ENCODE data around the gene OBI1. TPM values are rescaled to one million over a fixed set of nuclear protein-coding genes. Genes with fewer than 3 reads are reported as not detected.
"Not testable (repeated sequence)": the region's sequence is repeated elsewhere in the genome, so short reads cannot be mapped to it uniquely, and the experiment has no call there.

Gene OBI1
- polyA plus RNA-seq, 4 donors, result 18.6 to 26.4 (median 23.8) TPM

DNA sequence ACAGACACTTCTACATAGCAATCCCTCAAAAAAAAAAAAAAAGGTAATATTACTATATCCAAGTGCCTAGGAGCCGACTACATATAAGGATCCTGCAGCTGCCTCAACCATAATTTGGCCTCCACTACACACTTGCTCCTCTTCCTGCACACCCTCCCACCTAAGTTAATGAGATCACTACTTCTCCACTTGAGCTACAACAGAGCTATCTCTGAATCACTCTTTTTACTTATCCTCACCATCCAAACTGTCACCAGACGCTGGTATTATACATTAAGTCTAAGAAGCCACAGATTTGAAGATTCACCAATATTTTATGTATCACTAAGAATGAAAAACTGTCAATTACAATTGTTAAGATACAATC is 8.3 kb downstream of the OBI1 start:
- DNase-seq (ENCODE audit: low read depth in 4 of 4, low spot score in 2 of 4), result no peak

DNA sequence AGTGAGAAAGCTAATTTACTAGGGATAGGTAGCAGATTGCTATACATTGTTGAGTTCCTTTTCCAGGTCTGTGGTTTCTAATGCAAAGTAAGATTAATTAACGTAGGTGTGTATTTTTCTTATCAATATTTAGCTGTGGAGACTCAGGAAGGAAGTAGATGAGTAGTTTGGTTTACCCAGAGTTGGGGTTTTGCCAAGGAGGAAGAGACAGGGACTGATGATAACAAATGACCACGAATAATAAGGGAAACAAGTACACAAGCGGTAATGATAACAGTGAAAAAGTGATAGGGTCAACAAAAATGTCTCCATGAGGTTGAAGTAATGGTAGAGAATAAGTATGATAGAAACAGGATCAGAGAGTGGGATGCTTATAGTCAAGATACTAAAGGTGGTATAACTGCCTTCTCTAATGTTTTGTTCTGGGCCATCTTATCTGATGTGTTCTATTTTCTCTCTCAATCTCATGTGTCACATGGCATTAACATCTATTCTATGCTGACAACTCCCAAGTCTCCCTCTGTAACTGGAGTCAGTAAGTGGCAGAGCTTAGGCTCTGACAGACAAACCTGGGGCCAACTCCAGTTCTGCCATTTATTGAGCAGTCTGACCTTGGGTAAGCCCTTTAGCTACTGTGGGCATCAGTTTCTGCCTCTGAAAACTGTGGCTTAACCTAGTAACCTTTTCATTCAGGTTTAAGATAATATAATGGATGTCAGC is 8.8 kb downstream of the OBI1 start:
- no peak for DNase-seq (ENCODE audit: low read depth in 4 of 4, low spot score in 2 of 4)

DNA sequence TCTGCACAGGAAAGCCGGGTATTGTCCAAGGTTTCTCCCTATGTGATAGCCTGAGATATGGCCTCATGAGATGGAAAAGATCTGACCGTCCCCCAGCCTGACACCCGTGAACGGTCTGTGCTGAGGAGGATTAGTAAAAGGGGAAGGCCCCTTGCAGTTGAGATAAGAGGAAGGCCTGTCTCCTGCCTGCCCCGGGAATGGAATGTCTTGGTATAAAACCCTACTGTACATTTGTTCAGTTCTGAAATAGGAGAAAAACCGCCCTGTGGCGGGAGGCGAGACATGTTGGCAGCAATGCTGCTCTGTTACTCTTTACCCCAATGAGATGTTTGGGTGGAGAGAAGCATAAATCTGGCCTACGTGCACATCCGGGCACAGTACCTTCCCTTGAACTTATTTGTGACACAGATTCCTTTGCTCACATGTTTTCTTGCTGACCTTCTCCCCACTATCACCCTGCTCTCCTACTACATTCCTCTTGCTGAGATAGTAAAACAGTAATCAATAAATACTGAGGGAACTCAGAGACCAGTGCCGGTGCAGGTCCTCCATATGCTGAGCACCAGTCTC is 11.8 kb downstream of the OBI1 start:
- not testable (repeated sequence) for DNase-seq (ENCODE audit: low read depth in 4 of 4, low spot score in 2 of 4)

DNA sequence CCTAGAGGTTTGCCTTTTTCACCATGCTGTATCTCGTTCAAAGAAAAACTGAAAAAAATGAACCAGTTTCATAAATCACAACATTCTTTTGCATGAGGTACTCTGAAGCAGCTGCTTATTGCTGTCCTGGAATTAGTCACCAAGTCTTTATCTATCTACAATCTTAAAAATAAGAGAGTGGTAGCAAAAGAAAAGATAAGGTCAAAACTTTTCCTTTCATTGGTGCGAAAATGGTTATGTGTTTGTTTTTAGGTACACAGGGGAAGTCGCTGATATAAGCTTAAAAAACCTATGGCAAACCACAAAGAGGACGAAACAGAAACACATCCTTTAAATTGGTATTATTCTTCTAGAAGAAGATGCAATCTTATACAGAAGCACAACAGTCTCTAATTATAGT is 20.7 kb downstream of the OBI1 start:
- DNase-seq (ENCODE audit: low read depth in 4 of 4, low spot score in 2 of 4), result no peak

DNA sequence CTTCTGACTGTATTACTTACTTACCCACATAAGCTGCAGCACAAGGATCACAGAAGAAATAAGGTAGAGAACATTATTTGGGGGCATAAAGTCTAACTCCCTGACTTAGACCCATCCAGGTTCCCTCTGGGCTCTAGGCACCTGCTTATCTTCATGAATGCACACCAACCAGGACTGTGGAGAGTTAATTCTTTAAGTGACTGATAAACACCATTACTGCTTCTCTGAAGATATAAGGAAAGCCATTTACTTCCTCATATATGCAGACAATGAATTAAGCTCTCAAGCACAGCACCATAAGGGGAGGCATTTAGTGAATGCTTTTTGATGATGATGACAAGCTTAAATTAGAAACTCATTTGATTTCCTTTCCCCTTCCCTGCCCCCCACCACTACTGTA is 22.5 kb downstream of the OBI1 start:
- no peak for DNase-seq (ENCODE audit: low read depth in 4 of 4, low spot score in 2 of 4)

DNA sequence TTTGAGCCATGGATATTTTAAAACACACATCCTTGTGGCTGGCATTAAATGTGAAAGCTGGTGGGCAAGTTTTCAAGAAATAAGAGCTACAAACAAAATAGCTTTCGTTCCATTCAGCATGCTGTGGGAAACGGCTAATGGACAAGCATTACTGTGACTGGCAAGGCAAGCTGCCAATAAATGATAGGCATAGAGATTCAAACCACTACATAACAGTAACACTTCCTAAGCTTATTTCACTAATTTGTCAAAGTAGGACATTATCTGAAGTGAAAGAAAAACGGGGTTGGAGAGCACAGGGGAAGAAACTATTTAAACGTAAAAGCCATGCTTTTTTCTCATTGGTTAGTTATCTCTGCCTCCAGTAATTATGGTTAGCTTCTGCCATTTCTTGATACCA is 26.0 kb downstream of the OBI1 start:
- no peak for DNase-seq (ENCODE audit: low read depth in 4 of 4, low spot score in 2 of 4)

DNA sequence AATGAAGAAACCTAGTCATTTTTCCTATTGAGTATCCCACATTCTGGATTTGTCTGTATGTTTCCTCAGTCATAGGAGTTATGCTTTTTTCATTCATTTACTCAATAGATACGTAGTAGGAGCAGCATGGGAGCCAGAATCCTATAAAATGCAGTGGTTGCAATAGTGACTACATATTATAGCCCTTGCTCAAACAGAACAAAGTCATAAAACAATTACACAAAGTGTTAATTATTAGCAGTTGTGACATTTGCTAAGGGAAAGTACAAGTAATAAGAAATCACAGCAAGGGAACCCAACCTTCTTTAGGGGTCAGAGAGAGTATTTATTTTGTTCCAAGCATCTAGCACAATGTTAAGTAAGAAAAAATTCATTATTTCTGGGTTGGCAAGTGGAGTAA is 27.9 kb downstream of the OBI1 start:
- no peak for DNase-seq (ENCODE audit: low read depth in 4 of 4, low spot score in 2 of 4)

DNA sequence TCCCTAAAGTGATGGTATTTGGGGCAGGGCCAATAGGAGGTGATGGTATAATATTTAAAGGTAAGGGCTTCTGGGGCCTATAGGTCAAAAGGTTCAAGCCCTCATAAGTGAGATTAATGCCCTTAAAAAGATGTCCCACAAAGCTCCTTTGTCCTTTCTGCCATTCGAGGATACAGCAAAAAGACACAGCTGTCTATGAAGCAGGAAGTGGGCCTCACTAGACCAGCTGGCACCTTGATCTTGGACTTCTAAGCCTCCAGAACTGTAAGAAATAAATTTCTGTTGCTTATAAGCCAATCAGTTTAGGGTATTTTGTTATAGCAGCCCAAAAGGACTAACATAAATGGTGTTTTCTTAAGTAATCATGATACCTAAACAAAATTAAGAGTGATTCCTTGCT is 28.4 kb downstream of the OBI1 start:
- DNase-seq (ENCODE audit: low read depth in 4 of 4, low spot score in 2 of 4), result no peak

DNA sequence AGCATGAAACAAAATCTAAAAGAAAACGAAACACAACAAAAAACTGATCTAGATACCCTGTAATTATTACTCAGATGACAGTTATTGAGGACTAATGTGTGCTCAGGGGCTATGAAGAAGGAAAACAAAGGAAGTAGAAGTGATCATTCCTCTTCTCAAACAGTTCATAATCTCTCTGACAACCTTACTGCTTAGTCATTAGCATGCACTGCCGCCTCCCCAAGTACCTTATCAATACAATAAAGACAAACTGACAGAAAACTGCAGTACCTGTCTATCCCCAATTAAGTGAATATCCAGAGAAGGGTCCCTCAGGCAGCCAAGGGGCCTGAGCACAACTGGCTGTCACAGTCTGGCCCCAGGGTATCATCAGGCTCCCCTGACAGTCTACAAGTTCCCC is 33.6 kb downstream of the OBI1 start:
- no peak for DNase-seq (ENCODE audit: low read depth in 4 of 4, low spot score in 2 of 4)

DNA sequence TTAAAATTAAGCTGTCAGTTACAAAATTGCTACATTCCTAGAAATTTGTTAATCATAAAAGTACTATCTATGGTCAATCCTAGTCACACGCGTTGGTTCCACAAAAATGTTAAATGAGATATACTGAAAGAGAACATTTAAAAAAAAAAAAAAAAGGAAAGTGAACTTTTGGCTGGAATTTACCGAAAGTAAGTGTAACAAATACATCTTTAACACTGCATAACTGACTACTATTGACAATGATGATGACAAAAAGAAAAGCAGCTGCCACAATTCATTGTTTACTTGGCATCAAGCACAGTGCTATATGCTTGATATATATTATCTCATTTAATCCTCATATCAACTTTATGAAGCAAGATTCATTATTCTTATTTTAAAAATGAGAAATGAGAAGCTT is 35.8 kb downstream of the OBI1 start:
- no peak for DNase-seq (ENCODE audit: low read depth in 4 of 4, low spot score in 2 of 4)

DNA sequence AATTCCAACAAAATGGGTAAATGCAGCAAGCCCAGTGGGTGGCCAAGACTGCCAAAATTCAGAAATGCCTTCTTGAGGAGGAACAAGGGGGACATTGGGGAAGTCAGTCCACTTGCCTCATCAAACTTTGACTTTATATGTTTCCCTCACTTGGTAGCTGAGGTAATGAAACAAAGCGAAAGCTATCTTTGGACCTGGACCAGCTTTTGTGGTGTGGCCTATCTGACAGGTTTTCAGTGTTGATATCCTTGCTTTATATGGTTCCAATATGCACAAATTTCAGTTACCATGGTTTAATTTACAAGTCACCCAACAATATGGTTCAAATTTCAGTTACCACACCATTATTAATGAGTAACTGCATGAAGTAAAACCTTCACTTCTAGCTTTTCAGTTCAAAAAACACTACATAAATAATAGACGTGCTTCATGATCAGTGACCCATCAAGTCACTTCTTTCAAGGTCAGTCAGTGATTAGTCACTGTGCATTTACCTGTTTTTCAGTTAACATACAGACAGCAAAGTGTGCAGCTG is 38.0 kb downstream of the OBI1 start:
- no peak for DNase-seq (ENCODE audit: low read depth in 4 of 4, low spot score in 2 of 4)

DNA sequence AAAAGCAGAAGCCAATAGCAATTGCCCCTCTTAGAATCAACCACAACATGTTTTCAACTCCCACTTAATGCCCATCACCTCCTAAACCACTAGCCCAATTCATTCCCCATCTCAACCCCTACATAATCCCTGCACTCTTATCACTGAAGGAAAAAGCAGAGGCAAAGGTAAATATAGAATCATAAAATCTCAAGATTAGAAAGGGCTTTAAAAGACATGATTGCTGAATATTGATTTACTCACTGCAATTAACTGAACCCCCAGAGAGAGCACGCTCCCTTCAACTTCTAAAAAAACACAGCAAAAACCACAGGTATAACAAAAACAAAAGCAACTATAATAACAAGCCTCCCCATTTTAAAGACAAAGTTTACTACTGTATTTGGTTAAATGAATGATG is 40.5 kb downstream of the OBI1 start:
- DNase-seq (ENCODE audit: low read depth in 4 of 4, low spot score in 2 of 4), result no peak

DNA sequence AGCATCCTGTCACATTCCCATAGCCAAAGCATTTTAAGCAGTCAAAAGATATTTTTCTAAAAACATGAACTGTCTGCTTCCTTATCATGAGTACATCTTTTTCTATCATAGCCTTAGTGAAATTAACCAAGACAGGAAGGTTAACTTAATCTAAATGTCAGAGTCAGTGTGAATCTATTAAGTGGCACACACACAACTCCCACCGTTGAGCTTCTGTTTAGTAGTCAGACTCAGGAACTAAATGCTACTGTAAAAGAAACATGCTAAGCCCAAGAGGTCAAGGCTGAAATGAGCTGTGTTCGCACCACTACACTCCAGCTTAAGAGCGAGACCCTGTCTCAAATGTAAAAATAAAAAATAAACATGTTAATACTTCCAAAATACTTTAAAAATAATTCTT is 47.9 kb downstream of the OBI1 start:
- DNase-seq (ENCODE audit: low read depth in 4 of 4, low spot score in 2 of 4), result no peak

DNA sequence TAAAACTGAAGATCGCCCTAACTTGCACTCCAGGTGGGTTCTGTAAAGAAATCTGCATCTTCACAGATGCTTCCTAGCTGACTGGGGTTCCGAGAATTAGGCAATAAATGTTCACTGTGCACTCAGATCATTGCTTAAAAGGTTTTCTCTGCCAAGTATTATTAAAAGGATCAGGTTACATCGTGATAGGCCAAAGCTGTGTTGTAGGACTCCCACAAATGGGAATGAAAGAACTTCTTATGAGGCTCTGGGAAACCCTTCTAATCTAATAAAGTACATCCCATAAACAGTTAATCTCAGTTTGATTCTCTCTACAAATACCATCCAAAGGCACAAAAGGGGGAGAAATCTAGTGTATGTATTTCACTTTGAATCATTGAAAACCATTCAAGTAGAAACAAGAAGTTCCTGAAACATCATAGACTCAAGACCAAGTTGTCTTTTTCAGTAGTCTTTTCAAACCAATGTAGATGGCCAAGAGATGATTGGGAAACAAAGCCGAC is 48.5 kb downstream of the OBI1 start:
- DNase-seq (ENCODE audit: low read depth in 4 of 4, low spot score in 2 of 4), result no peak

DNA sequence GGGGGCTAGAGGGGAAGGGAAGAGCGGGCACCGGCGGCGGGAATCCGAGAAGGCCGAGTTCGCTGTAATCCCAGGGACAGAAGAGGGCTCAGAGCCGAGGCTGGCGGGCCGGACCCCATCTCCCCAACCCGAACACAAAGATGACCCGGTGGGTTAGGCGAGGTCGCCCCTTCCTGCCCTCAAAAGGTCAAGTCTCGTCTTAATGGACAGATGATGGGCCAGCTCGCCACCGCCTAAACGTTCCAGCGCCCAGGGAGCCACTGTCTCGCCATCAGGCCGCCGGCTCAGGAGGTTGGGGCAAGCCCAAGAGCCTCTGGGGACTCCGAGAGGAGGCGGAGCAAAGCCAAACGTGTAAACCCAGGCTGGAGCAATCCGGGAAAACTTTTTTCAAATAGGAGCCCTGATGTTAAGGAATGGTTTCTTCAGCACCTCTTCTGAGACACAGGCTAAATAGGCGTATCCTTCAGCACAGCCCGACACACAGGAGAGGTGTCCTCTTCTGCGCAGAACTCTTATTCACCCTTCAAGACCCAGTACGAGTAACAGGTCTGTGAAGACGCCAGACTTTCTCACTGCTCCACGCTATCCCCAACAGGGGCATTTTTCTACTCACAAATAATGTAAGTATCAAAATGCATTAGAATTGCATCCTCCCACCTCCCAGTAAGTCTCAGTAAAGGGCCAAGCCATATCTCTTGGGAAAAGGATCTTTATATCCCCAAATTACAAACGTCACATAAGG is 49.3 kb downstream of the OBI1 start:
- no peak for DNase-seq (ENCODE audit: low read depth in 4 of 4, low spot score in 2 of 4)

DNA sequence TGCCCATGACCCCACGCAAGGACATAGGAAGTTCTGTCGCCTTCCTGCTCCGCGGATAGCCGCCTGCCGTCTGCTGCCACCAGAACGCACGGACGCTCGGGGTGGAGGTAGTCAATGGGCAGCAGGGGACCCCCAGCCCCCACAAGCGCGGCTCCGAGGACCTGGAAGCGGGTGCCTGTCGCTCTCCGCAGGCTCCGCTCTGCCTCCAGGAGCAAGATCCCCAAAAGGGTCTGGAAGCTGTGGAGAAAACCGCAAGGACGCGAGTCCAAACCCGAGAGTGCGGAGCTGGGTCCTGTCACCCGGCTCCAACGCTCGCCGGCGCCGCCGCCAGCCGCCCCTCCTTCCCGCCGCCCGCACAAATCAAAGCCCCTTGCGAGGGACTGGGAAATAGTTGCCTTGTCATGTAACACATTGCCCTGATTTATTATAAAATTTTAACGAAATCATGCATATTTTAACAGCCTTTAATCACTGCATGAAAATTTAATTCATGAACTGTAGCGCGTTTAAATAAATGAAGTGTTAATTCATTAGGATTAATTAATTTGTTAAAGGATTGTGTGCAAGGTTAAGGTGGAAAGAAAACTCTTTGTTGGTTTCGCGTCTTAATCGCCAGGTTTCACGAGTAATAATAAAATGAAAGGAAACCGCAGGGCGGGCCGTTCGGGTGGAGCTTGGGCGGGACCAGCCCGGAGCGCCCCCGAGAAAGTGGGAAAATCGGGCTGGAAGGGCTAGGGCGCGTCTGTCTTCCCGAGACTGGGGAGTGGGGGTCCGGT is 50.1 kb downstream of the OBI1 start:
- DNase-seq (ENCODE audit: low read depth in 4 of 4, low spot score in 2 of 4), result no peak

DNA sequence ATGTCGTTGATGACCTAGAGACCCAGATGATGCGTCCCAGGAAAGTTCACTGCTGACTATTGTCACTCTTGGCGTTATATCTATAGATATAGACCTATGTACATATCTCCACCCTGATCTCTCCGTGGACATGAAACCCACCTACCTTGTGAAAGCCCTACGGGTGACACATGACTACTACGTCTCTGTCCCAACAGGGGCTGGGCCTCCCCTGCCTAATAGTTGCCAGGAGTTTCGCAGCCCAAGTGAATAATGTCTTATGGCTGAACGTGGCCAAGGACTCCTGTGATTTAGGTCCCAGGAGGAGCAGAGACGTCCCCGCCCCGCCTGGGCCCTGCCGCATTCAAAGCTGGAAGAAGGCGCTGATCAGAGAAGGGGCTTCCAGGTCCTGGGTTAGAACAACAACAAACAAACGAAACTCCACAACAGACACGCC is 50.7 kb downstream of the OBI1 start:
- DNase-seq (ENCODE audit: low read depth in 4 of 4, low spot score in 2 of 4), result no peak

DNA sequence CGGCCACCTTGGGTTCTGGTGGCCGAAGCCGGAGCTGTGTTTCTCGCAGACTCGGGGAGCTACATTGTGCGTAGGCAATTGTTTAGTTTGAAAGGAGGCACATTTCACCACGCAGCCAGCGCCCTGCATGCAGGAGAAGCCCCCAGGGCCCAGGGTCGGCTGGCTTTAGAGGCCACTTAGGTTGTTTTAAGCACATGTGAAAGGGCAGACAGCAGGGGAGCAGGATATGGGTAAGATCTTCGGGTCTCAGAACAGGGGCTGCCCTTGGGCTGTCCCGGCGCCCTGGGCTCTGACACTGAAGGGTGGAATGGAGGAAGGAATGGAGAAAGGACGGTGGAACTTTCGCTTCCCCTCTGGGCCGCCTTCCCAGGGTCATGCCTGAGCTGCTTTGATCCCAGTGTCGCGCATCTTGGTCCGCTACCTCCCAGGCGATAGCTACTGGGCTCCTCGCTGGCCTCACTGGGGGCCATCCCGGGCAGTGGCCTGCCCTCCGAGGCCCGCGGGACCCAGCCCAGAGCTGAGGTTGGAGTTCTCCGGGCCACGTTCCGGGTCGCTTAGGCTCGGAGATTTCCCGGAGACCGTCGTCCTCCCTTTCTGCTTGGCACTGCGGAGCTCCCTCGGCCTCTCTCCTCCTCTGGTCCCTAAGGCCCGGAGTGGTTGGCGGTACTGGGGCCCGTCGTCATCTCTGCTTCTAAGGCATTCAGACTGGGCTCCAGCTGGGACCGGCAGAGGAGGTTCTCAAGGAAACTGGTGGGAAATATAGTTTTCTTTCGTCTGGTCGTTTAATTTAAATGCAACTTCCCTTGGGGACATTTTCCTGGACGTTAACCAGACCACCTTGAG is 51.3 kb downstream of the OBI1 start:
- no peak for DNase-seq (ENCODE audit: low read depth in 4 of 4, low spot score in 2 of 4)

DNA sequence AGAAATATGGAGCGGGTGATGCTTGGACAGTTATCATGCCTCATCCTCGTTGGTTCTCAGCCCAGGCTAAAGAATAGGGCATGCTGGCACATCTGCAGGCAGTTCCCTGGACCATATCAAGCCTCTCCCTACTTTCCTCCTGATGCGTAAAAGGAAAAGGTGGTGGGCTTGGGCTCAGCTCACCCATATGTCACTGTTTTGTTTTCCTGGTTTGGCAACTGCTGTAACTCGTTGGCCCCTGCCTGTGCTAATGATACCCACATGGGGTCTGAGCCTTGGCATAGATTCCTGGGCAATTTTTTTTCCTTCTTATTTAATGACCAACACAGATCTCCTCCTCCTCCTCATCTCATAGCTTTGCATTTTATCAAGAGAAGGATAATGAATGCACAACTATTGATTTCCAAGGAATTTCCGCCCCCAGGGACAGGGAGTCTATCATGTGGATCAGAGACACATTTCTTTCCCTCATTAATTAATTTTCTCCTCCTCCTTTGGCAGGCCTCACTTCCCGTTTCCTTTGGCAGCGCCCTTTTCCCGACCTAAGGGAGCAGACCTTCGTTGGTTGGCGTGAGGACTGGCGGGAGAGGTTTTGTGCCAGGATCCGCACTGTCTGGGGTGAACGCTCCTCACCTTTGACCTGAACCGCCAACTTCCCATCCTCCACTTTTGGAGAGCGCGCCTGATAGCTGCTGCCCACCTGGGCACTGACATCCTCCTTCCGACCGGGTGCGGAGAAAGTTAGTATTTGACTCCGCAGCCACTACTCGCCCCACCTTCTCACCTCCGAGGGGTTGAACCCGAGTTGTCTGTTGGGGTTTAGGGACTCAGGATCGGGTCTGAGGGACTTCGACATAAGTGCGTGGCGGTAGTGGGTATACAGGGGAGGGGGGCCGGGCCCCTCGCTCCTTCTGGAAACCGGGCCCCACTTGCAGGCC is 52.2 kb downstream of the OBI1 start:
- no peak for DNase-seq (ENCODE audit: low read depth in 4 of 4, low spot score in 2 of 4)
